ENCODE data around the gene SEMA3B. TPM values are rescaled to one million over a fixed set of nuclear protein-coding genes. Genes with fewer than 3 reads are reported as not detected.

Gene SEMA3B
- total RNA-seq, 1 experiment from 2014 or later, result 6.4 TPM

- Histone ChIP-seq H2AK5ac (ENCODE audit: insufficient read length, low read length) (no peak overlapping the region), H2BK120ac (ENCODE audit: low read depth, low read length, poor library complexity, severe bottlenecking) (no peak overlapping the region), H3K56ac (ENCODE audit: insufficient read length, low read depth, low read length) (no peak overlapping the region), H4K8ac (replicated peaks; ENCODE audit: insufficient read length, low read depth, low read length) (no peak overlapping the region), H4K91ac (ENCODE audit: insufficient read length, low read depth, low read length) (no peak overlapping the region), H3K4me1 (ENCODE audit: insufficient read depth, low read length) (no peaks in the 10 kb centered on the region), H3K23ac (ENCODE audit: insufficient read length, low read depth, low read length) (no peak overlapping the region), H3K79me2 (ENCODE audit: insufficient read depth, low read length) (no peaks in the 10 kb centered on the region), H3K27ac (ENCODE audit: insufficient read length, low read depth, low read length) (no peak overlapping the region), H3K9ac (ENCODE audit: extremely low read depth, insufficient read length, low read length) (no peak overlapping the region), H3K4ac (ENCODE audit: low read depth, low read length) (no peak overlapping the region), H3K4me2 (ENCODE audit: insufficient read depth, insufficient read length, low read length) (no peak overlapping the region), H4K5ac (ENCODE audit: insufficient read length, low read depth, low read length) (no peak overlapping the region), H2BK20ac (ENCODE audit: low read depth, low read length, poor library complexity, severe bottlenecking) (no peak overlapping the region), H2BK5ac (ENCODE audit: insufficient read length, low read length) (no peak overlapping the region), H4K20me1 (ENCODE audit: control insufficient read depth, insufficient read depth, insufficient read length) (no peaks in the 10 kb centered on the region), H3K9me3 (ENCODE audit: control insufficient read depth, low read depth, low read length) (no peaks in the 10 kb centered on the region), H3T11ph (ENCODE audit: low read length) (no peak overlapping the region), H2BK15ac (ENCODE audit: low read depth, low read length) (no peak overlapping the region), H3K18ac (ENCODE audit: insufficient read length, low read depth, low read length) (no peak overlapping the region), H2AFZ (ENCODE audit: low read length) (no peak overlapping the region), H3K27me3 (ENCODE audit: insufficient read depth, low read length) (no peaks in the 10 kb centered on the region), H3K79me1 (ENCODE audit: insufficient read depth, low read depth, low read length, poor library complexity, severe bottlenecking) (no peaks in the 10 kb centered on the region), H2BK12ac (ENCODE audit: insufficient read length, low read depth, low read length) (no peak overlapping the region), H3K14ac (ENCODE audit: insufficient read depth, low read length) (no peak overlapping the region), H3K23me2 (ENCODE audit: insufficient read length, low read depth, low read length, poor library complexity, severe bottlenecking) (peaks cover 6% of the 10 kb centered on the region)
- WGBS (ENCODE audit: extremely low coverage, insufficient read length, low lambda C conversion rate), result no CpG with 5 or more reads among the region's 6 CpGs
- 0 out of 3 replicates have a peak, but pooled peaks have one; percentile 23 for TF ChIP-seq CTCF (conservative IDR thresholded peaks at IDR 0.05)
- H3K36me3 Mint-ChIP-seq (ENCODE audit: insufficient read depth in 1 of 3, low read depth in 3 of 3), result peaks cover 0 to 8% (median 1%) of the 10 kb centered on the region in 3 experiments; a peak in 1 of 7 replicates
- H3K9me3 Mint-ChIP-seq, result peaks cover 0 to 8% of the 10 kb centered on the region in 2 experiments; a peak in 4 of 5 replicates
- no peaks in the 10 kb centered on the region for H3K27me3 Mint-ChIP-seq (ENCODE audit: low read depth)
- DNase-seq, result no peak
- H3K4me3 Mint-ChIP-seq, result peak overlapping the region in 1 of 2 experiments; percentile 99; a peak in 1 of 5 replicates
- no peak overlapping the region; a peak in 1 of 7 replicates for H3K27ac Mint-ChIP-seq
- peaks cover 25 to 27% of the 10 kb centered on the region in 2 experiments for H3K4me1 Mint-ChIP-seq
These were observed 31.8 kb downstream of the SEMA3B start for GRCh38 chr3:50300681-50301254.
